Naive thymus-derived CD4-positive, alpha-beta T cell (primary cell): Measurements from ENCODE around the gene TSPYL2. TPM values are rescaled to one million over a fixed set of nuclear protein-coding genes. Genes with fewer than 3 reads are reported as not detected.

Source experiments
- ATAC-seq: fragments of 150-1000 bp; cut with Tn5 transposase; 2 replicates; pipeline ENCODE4 v1.10.0; 2021; ENCODE audit warnings: mild to moderate bottlenecking, moderate library complexity
- CTCF ChIA-PET: fragments of 350-600 bp; sonication (Branson Sonifier 250); formaldehyde crosslinking; loops from one replicate; lab custom pipeline; 2021; ENCODE audit warnings: antibody characterized with exemption; lab: Charles Lee
- POLR2A ChIA-PET: fragments of 350-600 bp; sonication (Branson Sonifier 250); formaldehyde crosslinking; loops from one replicate; lab custom pipeline; 2021; ENCODE audit warnings: antibody characterized with exemption, inconsistent platforms; lab: Charles Lee
- DNase-seq, 9 donors: peaks; one replicate each; pipeline versions ENCODE4 v3.0.0 to v3.0.0-alpha.2; 2020 to 2022; ENCODE audit warnings: mixed read lengths in 1 of 9
- H3K27ac ChIP-seq: one replicate; pipeline ENCODE4 v1.7.0; 2013; ENCODE audit warnings: mild to moderate bottlenecking, low read depth, low read length, moderate library complexity
- H3K27me3 ChIP-seq, 2 donors: one replicate each; pipeline ENCODE4 v1.7.0; 2013; ENCODE audit warnings: low read length in 2 of 2, mild to moderate bottlenecking in 2 of 2, moderate library complexity in 2 of 2; ENCODE audit not compliant: control insufficient read depth in 2 of 2, insufficient read depth in 2 of 2
- H3K36me3 ChIP-seq, 3 experiments: 1 replicate in 2 of 3; 2 replicates in 1 of 3; pipeline ENCODE4 v1.7.0; 2013; ENCODE audit warnings: low read length in 3 of 3, mild to moderate bottlenecking in 3 of 3, moderate library complexity in 1 of 3; ENCODE audit not compliant: insufficient read depth in 3 of 3, control insufficient read depth in 2 of 3
- H3K4me1 ChIP-seq, 2 donors: one replicate each; pipeline ENCODE4 v1.7.0; 2013; ENCODE audit warnings: low read length in 2 of 2, mild to moderate bottlenecking in 2 of 2, moderate library complexity in 1 of 2; ENCODE audit not compliant: control insufficient read depth in 2 of 2, insufficient read depth in 2 of 2
- H3K4me3 ChIP-seq: 2 replicates; pipeline ENCODE4 v1.7.0; 2013; ENCODE audit warnings: mild to moderate bottlenecking, low read length
- H3K9me3 ChIP-seq, 3 experiments: 1 replicate in 2 of 3; 2 replicates in 1 of 3; pipeline ENCODE4 v1.7.0; 2013; ENCODE audit warnings: low read length in 3 of 3; ENCODE audit not compliant: control insufficient read depth in 2 of 3
- H3K27ac Mint-ChIP-seq, 9 donors: one replicate each; pipeline ENCODE4 v1.8.0; 2020 to 2022; ENCODE audit warnings: mixed read lengths in 9 of 9, mild to moderate bottlenecking in 8 of 9, moderate library complexity in 5 of 9, inconsistent platforms in 2 of 9
- H3K27me3 Mint-ChIP-seq, 5 donors: one replicate each; pipeline ENCODE4 v1.8.0; 2021 to 2022; ENCODE audit warnings: mixed read lengths in 5 of 5, mild to moderate bottlenecking in 1 of 5
- H3K36me3 Mint-ChIP-seq, 5 donors: one replicate each; pipeline ENCODE4 v1.8.0; 2020 to 2022; ENCODE audit warnings: mixed read lengths in 5 of 5, mild to moderate bottlenecking in 3 of 5, inconsistent platforms in 1 of 5
- H3K4me1 Mint-ChIP-seq, 7 donors: one replicate each; pipeline ENCODE4 v1.8.0; 2020 to 2022; ENCODE audit warnings: mixed read lengths in 7 of 7, mild to moderate bottlenecking in 3 of 7, inconsistent platforms in 1 of 7
- H3K4me3 Mint-ChIP-seq, 10 donors: one replicate each; pipeline ENCODE4 v1.8.0; 2020 to 2022; ENCODE audit warnings: mild to moderate bottlenecking in 10 of 10, mixed read lengths in 10 of 10, moderate library complexity in 6 of 10, inconsistent platforms in 2 of 10
- H3K9me3 Mint-ChIP-seq, 11 donors: one replicate each; pipeline ENCODE4 v1.8.0; 2020 to 2022; ENCODE audit warnings: mixed read lengths in 11 of 11, mild to moderate bottlenecking in 4 of 11, inconsistent platforms in 1 of 11, moderate library complexity in 1 of 11
- intact Hi-C, 2 donors: fragments of 100-400 bp; cut with micrococcal nuclease; formaldehyde crosslinking; loops; one replicate each; pipeline ENCODE4 v1.15.1; 2023
- polyA plus RNA-seq, 2 donors: library from polyadenylated mRNA; unstranded; fragments of 300-500 nt; fragmentation: Illumina TruSeq; gene quantifications; one replicate each; pipeline ENCODE4 v1.2.3, GENCODE V29; 2021
- total RNA-seq, 6 experiments: library from RNA in 5 of 6; stranded (reverse) in 5 of 6; gene quantifications; 1 replicate in 5 of 6; 2 replicates in 1 of 6; pipeline ENCODE4 v1.2.3 and lab custom pipeline; 2021 to 2026

The TSPYL2 gene
- total and polyA plus RNA-seq, 7 experiments from 2014 or later: 21.9 to 239 (median 154) TPM

- ATAC-seq: no peak
- peaks cover 0 to 9% (median 6%) of the 10 kb centered on the region in 5 donors for H3K36me3 Mint-ChIP-seq
- H3K4me3 Mint-ChIP-seq: peak overlapping the region; percentile 91 to 99 (median 94)
- Histone ChIP-seq H3K9me3 (no peaks in the 10 kb centered on the region), H3K4me1 (peaks cover 0 to 1% of the 10 kb centered on the region in 2 donors), H3K27me3 (no peaks in the 10 kb centered on the region), H3K36me3 (peaks cover 0 to 17% (median 5%) of the 10 kb centered on the region in 3 experiments), H3K27ac (peak overlapping the region; percentile 94), H3K4me3 (peak overlapping the region; percentile 53)
- CTCF ChIA-PET: interaction anchor here (2.5 kb wide), 1 partner anchor 18 kb away, joined by 21 read pairs; no protein-coding TSS in a partner anchor
- intact Hi-C loops: loop anchor here (1.0 to 10.0 kb wide), 3 partner anchors 8 to 595 kb away; partner anchors contain the start of gene HUWE1 (in 1 of the 2)
- H3K27ac Mint-ChIP-seq: peak overlapping the region; percentile 89 to 100 (median 99)
- DNase-seq: peak in 5 of 9 donors; percentile 42 to 61 (median 59)
- peaks cover 20 to 48% (median 44%) of the 10 kb centered on the region in 7 donors for H3K4me1 Mint-ChIP-seq
- peaks cover 0 to 8% (median 0%) of the 10 kb centered on the region in 11 donors for H3K9me3 Mint-ChIP-seq
- no peaks in the 10 kb centered on the region for H3K27me3 Mint-ChIP-seq
- POLR2A ChIA-PET: interaction anchor here (0.7 to 1.3 kb wide), 3 partner anchors 9 to 154 kb away, joined by 3 to 7 read pairs (median 3); no protein-coding TSS in a partner anchor
Observed at GRCh38 chrX:53089224-53089842, 7.2 kb downstream of the TSPYL2 start.

GRCh38 chrX:53089925-53090324 is 7.8 kb downstream of the TSPYL2 start:
- no peak for ATAC-seq
- H3K36me3 Mint-ChIP-seq: peaks cover 0 to 7% (median 6%) of the 10 kb centered on the region in 5 donors
- ChIA-PET CTCF (interaction anchor here (2.5 kb wide), 1 partner anchor 18 kb away, joined by 21 read pairs; no protein-coding TSS in a partner anchor), POLR2A (interaction anchor here (0.9 to 1.3 kb wide), 2 partner anchors 9 to 155 kb away, joined by 3 read pairs; no protein-coding TSS in a partner anchor)
- no peak overlapping the region for H3K4me3 ChIP-seq
- H3K27me3 Mint-ChIP-seq: no peaks in the 10 kb centered on the region
- H3K27ac ChIP-seq: no peak overlapping the region
- peaks cover 0 to 8% (median 0%) of the 10 kb centered on the region in 11 donors for H3K9me3 Mint-ChIP-seq
- intact Hi-C loops: loop anchor here (1.0 to 10.0 kb wide), 6 partner anchors 9 to 952 kb away; partner anchors contain the start of genes PHF8 (in 2 of the 2) and HUWE1 (in 1 of the 2)
- H3K27me3 ChIP-seq: no peaks in the 10 kb centered on the region
- DNase-seq: no peak
- peaks cover 18 to 48% (median 43%) of the 10 kb centered on the region in 7 donors for H3K4me1 Mint-ChIP-seq
- H3K4me1 ChIP-seq: no peaks in the 10 kb centered on the region
- H3K9me3 ChIP-seq: no peaks in the 10 kb centered on the region
- no peak overlapping the region for H3K4me3 Mint-ChIP-seq
- peak overlapping the region in 3 of 9 donors; percentile 7 to 100 (median 43) for H3K27ac Mint-ChIP-seq
- H3K36me3 ChIP-seq: peaks cover 0 to 11% (median 0%) of the 10 kb centered on the region in 3 experiments

GRCh38 chrX:53091354-53091753 is 9.2 kb downstream of the TSPYL2 start:
- H3K4me3 Mint-ChIP-seq: no peak overlapping the region

GRCh38 chrX:53093177-53093655 is 11.0 kb downstream of the TSPYL2 start:
- Histone ChIP-seq H3K27me3 (no peaks in the 10 kb centered on the region), H3K9me3 (no peaks in the 10 kb centered on the region), H3K27ac (peak overlapping the region; percentile 73), H3K36me3 (no peaks in the 10 kb centered on the region), H3K4me1 (no peaks in the 10 kb centered on the region), H3K4me3 (peak overlapping the region; percentile 93)
- intact Hi-C loops: loop anchor here (1.0 to 10.0 kb wide), 9 partner anchors 11 to 949 kb away; partner anchors contain the start of genes PHF8 (in 2 of the 2), TSPYL2 (in 2 of the 2), HSD17B10 (in 1 of the 2) and KDM5C (in 1 of the 2)
- POLR2A ChIA-PET: no interaction called here
- H3K4me3 Mint-ChIP-seq: peak overlapping the region; percentile 82 to 93 (median 88)
- H3K27me3 Mint-ChIP-seq: no peaks in the 10 kb centered on the region
- no peaks in the 10 kb centered on the region for H3K36me3 Mint-ChIP-seq
- H3K4me1 Mint-ChIP-seq: peaks cover 15 to 34% (median 27%) of the 10 kb centered on the region in 7 donors
- CTCF ChIA-PET: no interaction called here
- peak overlapping the region; percentile 80 to 94 (median 91) for H3K27ac Mint-ChIP-seq
- peak; percentile 70 for ATAC-seq
- H3K9me3 Mint-ChIP-seq: peaks cover 0 to 7% (median 0%) of the 10 kb centered on the region in 11 donors
- peak; percentile 36 to 74 (median 70) for DNase-seq

More at GRCh38 chrX:53091354-53091753, 9.2 kb downstream of the TSPYL2 start:
- ChIA-PET CTCF (no interaction called here), POLR2A (interaction anchor here (0.8 to 1.2 kb wide), 2 partner anchors 9 to 19 kb away, joined by 3 to 6 read pairs; partner anchors contain the start of gene TSPYL2)
- Mint-ChIP-seq H3K4me1 (peaks cover 17 to 48% (median 40%) of the 10 kb centered on the region in 7 donors), H3K36me3 (no peaks in the 10 kb centered on the region), H3K27ac (no peak overlapping the region), H3K9me3 (peaks cover 0 to 8% (median 0%) of the 10 kb centered on the region in 11 donors), H3K27me3 (no peaks in the 10 kb centered on the region)
- ATAC-seq: no peak
- Histone ChIP-seq H3K4me3 (no peak overlapping the region), H3K4me1 (no peaks in the 10 kb centered on the region), H3K27me3 (no peaks in the 10 kb centered on the region), H3K27ac (no peak overlapping the region), H3K9me3 (no peaks in the 10 kb centered on the region), H3K36me3 (no peaks in the 10 kb centered on the region)
- DNase-seq: no peak
- intact Hi-C loops: loop anchor here (5.0 to 10.0 kb wide), 3 partner anchors 591 to 951 kb away; partner anchors contain the start of gene PHF8 (in 2 of the 2)

GRCh38 chrX:53093748-53094581 is 11.8 kb downstream of the TSPYL2 start, which contains the start of gene KANTR:
Gene KANTR, plus strand, starts transcription at chrX:53094142. Its CDS starts 30,131 bp downstream, at chrX:53124273.
- no peaks in the 10 kb centered on the region for H3K9me3 ChIP-seq
- Mint-ChIP-seq H3K27ac (peak within 1 kb of the TSS; percentile 80 to 94 (median 91)), H3K4me1 (peaks cover 9 to 27% (median 20%) of the 10 kb centered on the region in 7 donors), H3K4me3 (peak within 1 kb of the TSS; percentile 82 to 93 (median 88)), H3K27me3 (no peaks in the 10 kb centered on the region), H3K36me3 (no peaks in the 10 kb centered on the region), H3K9me3 (peaks cover 0 to under 1% (median 0%) of the 10 kb centered on the region in 11 donors)
- peak within 1 kb of the TSS; percentile 93 for H3K4me3 ChIP-seq
- POLR2A ChIA-PET: interaction anchor here (0.9 to 1.3 kb wide), 4 partner anchors 10 to 28 kb away, joined by 3 to 5 read pairs (median 4); partner anchors contain the start of gene TSPYL2
- intact Hi-C loops: loop anchor here (1.0 to 10.0 kb wide), 9 partner anchors 12 to 948 kb away; partner anchors contain the start of genes KDM5C (in 2 of the 2), PHF8 (in 2 of the 2), TSPYL2 (in 2 of the 2) and HSD17B10 (in 1 of the 2)
- H3K4me1 ChIP-seq: no peaks in the 10 kb centered on the region
- no peaks in the 10 kb centered on the region for H3K27me3 ChIP-seq
- DNase-seq (peak; percentile 47 to 88 (median 83)), ATAC-seq (peak; percentile 88)
- no peaks in the 10 kb centered on the region for H3K36me3 ChIP-seq
- CTCF ChIA-PET: no interaction called here
- peak within 1 kb of the TSS; percentile 73 for H3K27ac ChIP-seq
